NCI-H1694 treated with DMSO at 0.1 percent for 48 hours (cell line): ENCODE results near the gene ELF5.

ENCODE experiments used
- DNase-seq: peaks from one replicate; lab custom pipeline; 2025; lab: John Stamatoyannopoulos, UW

Gene ELF5

DNA sequence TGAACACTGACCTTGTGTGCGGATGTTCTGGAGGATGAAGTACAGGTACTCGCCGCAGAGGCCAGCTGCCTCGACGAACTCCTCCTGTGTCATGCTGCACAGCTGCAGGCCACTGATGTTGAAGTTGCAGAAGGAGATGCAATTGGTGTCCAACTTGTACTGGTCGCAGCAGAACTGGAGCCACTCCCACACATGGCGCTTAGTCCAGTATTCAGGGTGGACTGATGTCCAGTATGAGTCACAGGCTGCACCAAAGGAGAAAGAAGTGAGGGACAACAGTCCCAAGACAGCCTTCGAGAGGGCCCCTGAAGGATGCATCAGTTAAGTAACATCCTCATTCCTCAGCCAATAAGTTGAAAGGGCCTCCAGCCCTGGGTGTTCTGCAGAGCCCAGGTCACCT is 20.1 kb downstream of the ELF5 start:
- no peak for DNase-seq

DNA sequence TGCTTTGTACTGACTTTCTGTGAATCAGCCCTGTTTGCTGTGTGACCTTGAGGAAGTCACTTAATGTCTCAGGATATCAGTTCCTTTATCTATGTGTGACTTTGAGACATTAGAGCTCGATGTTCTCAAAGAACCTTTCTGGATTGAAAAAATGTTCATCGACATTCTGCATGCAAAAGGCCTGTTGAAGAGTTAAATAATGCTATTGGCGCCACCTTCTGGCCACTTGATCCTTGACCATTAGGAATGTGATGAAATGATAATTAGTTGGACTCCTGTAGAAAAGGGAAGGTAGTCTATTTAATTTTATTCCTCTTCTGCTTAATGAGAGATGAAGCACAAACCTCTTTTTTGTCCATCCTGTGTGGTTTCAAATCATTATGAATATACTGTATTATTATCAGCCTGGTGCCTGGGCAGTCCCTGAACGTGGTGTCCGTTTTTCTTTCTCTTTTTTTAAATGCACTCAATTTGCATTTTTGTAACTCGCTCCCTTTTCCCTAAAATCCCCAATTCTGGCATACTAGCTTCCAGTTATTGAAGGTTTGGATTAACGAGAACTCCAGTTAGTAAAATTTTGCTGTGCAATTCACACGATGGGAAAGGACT is 20.7 kb downstream of the ELF5 start:
- DNase-seq = peak; percentile 50

DNA sequence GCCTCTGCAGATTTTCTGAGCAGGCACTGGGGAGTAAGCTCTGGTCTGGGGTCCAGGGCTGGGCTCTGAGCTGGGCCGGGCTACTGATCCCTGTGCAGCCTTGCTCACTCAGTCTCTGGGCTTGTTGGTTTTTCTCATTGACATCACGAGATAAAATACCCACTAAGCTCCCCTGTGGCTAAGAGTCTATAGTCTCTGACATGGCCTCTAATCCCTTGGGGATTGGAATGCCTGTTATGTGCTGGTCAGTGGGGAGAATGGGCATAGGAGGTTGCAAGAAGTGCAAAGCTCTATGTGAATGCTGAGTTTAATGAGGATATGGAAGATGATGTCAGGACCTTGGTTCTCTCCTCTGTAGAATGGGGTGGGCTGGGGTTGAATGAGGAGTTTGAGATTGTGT is 23.3 kb downstream of the ELF5 start:
- no peak for DNase-seq

DNA sequence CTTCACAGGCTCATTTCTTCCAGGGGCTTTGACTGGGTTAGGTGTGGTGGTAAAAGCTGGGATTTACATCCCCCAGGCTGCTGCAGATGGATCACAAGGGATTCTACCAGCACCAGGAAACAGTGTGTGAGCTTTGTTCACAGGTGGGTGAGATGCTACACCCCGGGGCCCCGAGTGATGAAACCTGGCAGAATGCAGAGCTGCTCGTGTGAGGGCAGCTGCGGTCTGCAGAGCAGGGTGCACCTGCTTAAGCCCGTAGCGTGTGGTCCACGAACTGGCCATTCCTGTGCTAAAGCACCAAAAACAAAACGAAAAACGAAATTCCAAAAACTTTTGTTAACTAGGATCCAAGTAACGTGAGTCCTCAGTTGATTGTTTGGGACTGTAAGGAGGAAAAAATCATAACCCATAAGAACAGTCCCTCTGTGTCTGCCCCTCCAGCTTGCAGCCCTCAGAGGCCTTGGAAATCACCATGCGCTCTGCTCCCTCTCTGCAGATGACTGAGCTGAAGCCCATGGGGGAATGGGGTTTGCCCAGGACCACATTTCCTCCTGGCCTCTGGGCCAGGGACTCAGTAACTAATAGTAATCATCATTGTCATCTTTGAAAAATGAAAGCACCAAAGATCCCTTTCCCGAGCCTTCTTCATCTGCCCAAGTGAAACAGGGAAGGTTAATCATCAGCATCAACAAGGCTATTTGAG is 24.6 kb downstream of the ELF5 start:
- DNase-seq = no peak

DNA sequence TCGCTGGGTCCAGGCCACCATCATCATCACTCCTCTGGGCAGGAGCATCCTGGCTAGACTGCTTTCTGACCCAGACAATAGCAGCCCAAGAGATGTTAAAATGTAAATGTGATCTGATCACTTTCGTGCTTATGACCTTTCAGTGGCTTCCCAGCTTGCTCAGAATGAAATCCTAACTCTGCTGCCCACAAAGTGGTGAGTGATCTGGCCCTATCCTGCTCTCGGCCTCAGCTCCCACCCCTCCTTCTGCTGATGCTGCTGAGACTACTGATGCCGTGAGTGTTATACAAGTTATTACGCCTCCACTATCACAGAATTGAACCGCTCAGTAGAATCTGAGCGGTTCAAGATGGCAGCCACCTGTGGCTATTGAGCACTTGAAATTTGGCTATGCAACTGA is 26.2 kb downstream of the ELF5 start:
- no peak for DNase-seq

DNA sequence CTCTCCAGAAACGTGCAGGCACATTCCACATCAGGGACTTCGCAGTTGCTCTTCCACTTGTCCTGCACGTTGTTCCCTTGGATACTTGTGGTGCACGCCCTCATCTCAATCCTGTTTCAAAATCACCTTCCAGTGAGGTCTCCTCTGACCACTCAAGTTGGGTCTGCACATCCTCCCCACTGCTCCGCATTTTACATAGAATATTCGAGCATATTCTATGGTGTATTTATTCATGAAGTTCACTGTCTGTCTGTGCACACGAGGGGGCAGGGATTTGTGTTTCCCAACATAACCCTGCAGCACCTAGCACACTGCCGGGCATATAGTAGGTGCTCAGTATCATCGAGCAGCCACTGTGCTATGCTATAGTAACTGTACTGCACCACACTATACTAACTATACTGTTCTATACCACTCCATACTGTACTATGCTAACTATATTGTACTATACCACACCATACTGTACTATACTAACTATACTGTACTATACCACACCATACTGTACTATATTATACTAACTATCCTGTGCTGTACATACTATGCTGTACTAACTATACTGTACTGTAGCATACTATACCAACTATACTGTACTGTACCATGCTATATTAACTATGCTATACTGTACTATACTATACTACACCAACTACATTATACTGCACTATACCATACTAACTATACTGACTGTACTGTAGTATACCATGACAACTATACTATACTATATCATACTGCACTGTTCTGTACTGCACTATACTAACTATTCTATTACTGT is 30.3 kb downstream of the ELF5 start:
- DNase-seq = no peak

DNA sequence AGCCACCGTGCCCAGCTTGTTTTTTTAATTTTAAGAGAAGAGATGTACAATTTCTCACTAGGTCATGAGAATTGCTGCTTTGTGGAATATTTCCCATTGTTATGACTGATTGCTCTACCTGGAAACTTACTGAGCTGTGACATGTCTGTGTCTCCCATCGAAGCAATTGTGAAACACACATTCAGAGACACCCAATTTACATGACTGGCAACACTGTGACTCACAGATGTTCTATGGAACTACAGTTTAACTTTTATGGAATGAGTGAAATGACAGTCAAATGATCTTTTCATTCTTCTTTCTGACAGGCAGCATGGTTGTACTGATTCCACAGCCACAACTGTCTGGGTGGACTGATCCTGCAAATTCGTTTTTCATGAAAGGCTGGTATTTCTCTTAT is 32.3 kb downstream of the ELF5 start:
- DNase-seq = no peak

DNA sequence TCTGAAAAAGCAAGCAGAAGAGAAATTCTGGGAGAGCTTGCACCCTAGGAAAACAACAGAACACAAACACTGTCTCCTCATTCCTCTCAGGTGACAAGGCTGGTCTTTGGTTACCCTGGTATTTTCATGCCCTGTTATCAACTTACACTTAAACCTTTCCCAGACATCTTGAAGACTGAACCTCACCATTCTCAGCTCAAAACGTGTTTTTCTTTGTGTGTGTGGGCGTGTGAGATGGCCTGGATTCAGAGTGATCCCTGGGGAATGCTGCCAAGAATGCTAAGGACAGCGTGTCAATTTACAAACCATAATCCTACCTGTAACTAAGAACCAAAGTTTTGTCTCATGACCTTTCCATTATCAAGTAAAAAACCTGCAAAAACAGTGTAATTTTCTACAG is 33.3 kb downstream of the ELF5 start:
- no peak for DNase-seq

DNA sequence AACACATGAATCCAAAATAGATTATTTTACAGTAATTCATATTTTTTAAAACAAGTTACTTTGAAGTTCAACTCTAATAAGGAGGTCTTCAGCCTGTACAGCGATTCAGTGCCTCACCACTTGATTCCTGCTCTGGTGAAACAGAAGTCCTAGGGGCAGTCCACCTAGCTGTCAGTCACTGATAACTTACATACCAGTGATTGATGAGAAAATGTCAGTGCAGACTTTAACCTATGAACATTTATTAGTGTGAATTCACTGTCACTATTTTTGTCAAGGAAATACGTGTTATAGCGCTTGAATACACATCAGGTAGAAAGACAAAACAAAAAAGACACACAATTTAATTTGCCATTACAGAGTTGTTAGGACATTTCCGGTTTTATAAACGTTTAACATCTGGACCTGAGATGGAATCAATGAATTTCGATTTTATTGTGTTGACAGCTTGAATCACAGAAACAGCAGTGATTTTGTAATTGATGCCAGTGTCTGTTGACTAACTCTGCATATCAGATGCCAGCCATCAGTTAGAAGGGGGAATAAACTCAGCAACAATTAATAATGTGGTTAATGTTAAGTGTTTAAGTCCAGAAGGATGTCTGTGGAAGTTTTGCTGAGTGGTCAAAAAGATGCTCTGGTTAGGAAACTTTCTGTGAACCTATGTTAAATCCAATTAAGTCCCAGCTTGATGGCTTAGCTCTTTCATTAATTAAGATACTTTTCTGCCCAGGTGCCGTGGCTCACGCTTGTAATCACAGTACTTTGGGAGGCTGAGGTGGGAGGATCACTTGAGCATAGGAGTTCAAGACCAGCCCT is 34.5 kb downstream of the ELF5 start:
- DNase-seq = no peak

DNA sequence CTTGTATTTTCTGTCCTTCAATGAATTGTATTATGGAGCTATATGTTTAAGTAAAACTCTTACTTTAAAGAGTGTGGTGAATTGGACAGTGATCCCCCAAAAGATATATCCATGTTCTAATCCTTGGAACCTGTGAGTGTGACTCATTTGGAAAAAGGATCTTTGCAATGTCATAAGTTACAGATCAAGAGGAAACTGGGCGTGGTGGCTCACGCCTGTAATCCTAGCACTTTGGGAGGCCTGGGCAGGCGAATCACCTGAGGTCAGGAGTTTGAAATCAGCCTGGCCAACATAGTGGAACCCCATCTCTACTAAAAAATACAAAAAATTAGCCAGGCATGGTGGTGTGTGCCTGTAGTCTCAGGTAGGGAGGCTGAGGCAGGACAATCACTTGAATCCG is 36.7 kb downstream of the ELF5 start:
- no peak for DNase-seq

DNA sequence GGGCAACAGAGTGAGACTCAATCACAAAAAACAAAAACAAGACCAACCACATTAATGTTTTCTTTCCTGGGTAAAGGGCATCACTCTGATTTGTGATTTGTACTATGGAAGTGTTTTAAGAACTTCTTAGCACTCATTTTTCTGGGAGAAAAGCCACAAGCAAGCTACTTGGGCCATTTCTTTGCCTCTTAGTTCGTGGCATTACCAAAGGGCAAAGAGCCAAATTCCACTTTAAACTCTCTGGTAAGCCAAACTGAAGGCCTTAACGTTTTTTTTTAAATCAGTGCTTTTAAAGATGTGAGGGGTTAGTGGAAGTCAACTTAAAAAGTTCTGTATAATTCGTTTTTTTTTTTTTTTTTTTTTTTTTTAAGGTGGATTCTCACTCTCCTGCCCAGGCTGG is 37.9 kb downstream of the ELF5 start:
- DNase-seq = no peak

DNA sequence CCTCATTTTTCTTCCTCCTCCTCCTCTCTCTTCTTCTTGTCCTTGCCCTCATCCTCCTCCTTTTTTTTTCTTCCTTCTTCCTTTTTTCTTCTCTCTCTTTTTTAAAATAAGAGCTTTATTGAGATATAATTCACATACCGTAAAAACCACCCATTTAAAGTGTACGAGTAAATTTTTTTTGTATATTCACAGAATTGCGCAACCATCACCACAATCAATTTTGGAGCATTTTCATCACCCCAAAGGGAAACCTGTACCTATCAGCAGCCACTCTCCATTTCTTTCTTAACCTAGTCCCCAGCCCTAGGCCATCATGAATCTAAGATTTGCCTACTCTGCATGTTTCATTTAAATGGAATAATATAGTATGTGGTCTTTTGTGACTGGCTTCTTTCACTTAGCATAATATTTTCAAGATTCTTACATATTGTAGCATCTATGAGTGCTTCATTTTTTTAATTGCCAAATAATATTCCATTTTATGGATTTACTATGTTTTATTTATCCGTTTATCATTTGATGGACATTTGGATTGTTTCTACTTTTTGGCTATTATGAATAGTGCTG is 39.9 kb downstream of the ELF5 start:
- no peak for DNase-seq

DNA sequence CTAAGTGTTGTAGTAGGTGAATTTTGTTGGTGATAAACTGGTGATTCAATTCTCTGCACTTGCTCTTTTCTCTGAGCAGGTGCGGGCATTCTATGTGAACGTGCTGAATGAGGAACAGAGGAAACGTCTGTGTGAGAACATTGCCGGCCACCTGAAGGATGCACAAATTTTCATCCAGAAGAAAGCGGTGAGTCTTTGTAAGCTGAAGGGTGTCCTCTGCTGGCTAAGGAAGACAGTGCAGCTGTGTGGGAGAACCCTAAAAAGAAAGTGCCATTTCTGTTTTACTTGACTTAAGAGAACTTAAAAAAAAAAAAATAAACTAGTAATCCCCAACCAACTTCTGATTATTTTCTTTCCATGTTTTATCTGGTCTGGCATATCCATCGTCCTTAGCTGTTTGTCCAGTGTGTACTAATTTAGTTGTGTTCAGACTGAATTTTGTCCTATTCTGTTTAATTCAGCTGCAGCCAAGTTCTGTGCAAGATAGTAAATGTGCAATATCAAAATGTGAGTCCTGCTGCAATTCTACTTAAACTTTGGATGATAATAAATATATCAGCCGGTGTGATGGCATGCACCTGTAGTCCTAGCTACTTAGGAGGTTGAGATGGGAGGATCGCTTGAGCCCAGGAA is 45.3 kb downstream of the ELF5 start:
- peak; percentile 7 for DNase-seq

DNA sequence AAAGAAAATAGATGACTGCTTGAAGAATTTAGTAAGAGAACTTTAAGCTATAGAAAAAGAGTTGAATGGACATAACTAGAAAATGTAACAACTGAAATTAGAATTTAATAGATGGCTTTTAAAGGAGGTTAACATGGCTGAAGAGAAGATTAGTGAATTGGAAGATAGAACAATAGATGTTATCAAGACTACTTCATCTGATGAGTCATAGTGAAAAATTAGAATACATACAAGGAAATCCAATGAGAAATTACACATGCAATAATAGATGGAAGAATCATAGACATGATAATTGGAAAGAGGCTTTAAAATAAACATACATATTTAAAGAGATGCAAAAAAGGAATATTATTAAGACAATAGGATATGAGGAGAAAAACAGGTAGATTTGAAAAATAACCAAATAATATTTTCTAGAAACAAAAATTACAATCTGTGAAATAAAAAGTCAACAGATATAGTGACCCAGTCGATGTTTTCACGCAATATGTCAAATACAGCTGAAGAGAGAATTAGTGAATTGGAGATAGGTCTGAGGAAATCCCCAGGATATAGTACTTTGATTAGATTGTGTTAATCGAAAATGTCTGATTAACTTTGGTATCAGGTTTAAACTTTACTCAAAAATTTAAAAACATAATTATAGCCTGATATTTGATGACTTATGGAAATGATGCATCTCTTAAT is 46.6 kb downstream of the ELF5 start:
- no peak for DNase-seq

DNA sequence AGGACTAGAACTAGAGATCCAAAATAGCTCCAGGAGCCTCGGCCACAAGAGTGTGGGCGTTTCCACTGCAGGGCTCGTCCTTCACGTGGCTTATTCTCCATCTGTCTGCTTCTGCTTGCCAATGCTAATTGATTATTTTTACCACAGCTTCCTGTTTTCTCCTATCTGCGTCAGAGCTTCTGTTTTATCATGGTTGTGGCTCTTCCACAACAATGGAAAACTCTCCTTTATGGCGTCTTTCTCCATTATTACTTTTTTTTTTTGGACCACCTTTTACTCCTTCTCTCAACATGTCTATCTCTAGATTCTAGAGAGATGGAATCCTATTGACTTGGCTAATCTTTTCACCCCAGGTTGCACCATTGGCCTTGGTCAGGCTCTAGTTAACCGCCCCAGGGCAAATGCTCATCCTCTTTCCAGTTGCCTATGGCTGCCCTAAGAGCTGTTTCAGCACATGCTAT is 49.0 kb downstream of the ELF5 start:
- DNase-seq = no peak

DNA sequence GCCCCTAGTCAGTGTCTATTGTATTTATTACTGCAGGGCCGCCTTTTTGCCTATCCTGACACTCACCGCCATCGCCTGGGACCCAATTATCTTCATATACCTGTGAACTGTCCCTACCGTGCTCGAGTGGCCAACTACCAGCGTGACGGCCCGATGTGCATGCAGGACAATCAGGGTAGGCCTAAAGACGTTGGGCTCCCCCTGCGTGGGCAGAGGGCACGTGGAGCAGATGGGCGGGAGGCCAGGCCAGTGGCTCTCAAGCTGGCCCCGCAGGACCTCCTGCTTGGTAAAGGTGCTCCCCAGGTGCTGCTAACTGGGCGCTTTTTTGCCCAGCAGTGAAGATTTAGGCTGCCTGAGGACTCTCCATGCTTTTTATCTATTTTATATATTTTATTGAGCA is 52.4 kb downstream of the ELF5 start:
- no peak for DNase-seq

DNA sequence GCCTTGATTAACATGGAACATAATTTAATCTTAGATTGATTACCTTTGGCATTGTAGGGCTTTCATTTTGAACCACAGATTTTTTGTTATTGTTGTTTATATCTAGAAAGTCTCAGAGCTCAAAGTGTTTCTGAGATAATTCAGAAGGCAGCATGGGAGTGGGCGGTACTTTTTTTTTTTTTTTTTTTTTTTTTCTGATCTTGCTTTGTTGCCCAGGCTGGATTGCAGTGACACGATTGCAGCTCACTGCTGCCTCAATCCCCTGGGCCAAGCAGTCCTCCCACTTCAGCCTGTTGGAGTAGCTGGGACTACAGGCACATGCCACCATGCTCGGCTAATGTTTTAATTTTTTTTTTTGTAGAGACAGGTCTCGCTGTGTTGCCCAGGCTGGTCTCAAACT is 53.3 kb downstream of the ELF5 start:
- DNase-seq = no peak

DNA sequence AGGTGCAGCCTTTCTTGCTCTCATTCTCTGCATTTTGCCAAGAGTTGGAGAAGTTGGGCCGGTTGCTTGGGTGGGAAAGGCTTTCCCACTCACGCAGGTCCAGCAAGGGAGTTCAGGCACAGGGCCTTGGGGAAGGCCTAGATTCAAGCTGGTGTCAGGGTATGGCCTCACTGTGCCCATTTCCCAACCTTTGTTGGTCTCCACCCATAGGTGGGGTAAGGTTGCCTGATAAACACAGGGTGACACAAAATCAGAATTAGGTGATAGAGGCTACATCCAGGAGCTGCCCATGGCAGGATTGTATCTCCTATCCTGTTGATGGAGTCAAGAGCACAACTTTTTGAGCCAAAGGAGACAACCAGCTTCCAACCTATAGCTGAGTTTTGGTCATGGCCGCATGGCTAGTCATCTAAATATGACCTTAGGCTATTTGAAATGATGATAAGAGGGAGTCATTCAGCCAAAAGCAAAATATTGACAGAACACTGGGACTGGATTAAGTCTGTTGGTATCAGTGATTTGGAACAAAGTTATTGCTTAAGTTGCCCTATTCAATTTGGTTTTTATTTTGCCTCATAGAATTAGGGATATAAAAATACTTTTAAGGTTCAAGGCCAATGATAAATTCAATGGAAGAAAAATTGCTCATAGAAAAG is 54.0 kb downstream of the ELF5 start:
- DNase-seq = no peak

DNA sequence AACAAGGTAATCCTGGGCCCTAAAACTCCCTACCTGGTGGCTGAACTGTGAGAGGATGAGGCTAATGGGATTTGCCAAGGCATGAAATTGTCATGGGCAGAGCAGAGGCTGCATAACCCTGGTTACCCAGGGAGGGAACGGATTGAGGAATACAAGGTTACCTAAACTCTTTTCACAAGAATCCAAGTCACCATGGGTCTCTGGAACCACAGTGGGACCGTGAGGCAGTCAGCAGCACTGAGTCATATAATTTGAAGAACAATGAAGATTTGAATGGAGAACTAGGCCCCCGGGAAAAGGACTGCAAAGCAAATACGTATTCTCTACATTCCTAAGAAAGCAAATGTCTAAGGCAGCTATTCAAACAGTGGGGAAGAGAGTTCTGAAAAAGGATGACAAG is 55.1 kb downstream of the ELF5 start:
- DNase-seq = no peak

DNA sequence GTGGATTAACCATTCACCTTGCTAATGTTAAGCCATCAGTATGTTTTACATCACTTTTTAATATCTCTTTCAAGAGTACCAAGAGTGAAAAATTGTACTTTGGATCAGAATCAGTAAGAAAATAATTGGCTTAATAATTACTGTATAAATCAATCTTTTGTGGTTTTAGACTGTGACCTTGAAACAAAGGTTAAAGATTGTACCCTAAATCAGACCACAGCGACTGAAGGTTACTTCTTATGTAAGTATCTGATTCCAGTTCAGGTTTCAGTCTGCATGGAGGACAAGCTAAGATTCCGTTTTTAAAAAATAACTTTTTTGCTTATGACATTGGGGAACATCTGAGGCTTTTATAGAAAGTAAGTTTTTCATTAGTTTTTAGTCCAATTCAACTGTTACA is 56.0 kb downstream of the ELF5 start:
- DNase-seq = no peak
